Measurements from ENCODE around the gene PCDHGB4. TPM values are rescaled to one million over a fixed set of nuclear protein-coding genes. Genes with fewer than 3 reads are reported as not detected.
A peak's percentile ranks its signal among the peaks of the same experiment; 100 is the strongest.
"Not testable (repeated sequence)": the region's sequence is repeated elsewhere in the genome, so short reads cannot be mapped to it uniquely, and the experiment has no call there.

PCDHGB4 gene
- total and polyA plus RNA-seq, 11 donors: 2.0 to 11.9 (median 6.8) TPM

- intact Hi-C loops (cut with DNase I): loop anchor here in 1 of 10 donors (10.0 kb wide), 1 partner anchor 59 kb away; the partner anchor contains the start of genes PCDHGA9 and PCDHGB6
- no peak for ATAC-seq
- Histone ChIP-seq H3K4me3 (peak overlapping the region in 7 of 12 donors; percentile 32 to 64 (median 54)), H3K27me3 (peaks cover 0 to 18% (median 0%) of the 10 kb centered on the region in 9 donors), H3K9me3 (peaks cover 0 to 97% (median 33%) of the 10 kb centered on the region in 12 donors), H3K4me1 (peaks cover 0 to 11% (median 0%) of the 10 kb centered on the region in 12 donors), H3K36me3 (peaks cover 0 to 7% (median 0%) of the 10 kb centered on the region in 9 donors), H3K27ac (peak overlapping the region in 2 of 12 donors; percentile 81 to 82)
- TF ChIP-seq, protein P1, sequence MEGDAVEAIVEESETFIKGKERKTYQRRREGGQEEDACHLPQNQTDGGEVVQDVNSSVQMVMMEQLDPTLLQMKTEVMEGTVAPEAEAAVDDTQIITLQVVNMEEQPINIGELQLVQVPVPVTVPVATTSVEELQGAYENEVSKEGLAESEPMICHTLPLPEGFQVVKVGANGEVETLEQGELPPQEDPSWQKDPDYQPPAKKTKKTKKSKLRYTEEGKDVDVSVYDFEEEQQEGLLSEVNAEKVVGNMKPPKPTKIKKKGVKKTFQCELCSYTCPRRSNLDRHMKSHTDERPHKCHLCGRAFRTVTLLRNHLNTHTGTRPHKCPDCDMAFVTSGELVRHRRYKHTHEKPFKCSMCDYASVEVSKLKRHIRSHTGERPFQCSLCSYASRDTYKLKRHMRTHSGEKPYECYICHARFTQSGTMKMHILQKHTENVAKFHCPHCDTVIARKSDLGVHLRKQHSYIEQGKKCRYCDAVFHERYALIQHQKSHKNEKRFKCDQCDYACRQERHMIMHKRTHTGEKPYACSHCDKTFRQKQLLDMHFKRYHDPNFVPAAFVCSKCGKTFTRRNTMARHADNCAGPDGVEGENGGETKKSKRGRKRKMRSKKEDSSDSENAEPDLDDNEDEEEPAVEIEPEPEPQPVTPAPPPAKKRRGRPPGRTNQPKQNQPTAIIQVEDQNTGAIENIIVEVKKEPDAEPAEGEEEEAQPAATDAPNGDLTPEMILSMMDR (IDR thresholded peaks at IDR 0.05): peak in 4 of 12 donors; percentile 7 to 29 (median 16)
- TF ChIP-seq POLR2A (IDR thresholded peaks at IDR 0.05): no peak
- DNase-seq: peak in 1 of 5 donors; percentile 43
- 28 to 36% (median 34%) methylated on average over 13 to 20 of the region's 20 CpGs for WGBS, 4 donors
These were observed 42.2 kb upstream of the PCDHGB4 start for GRCh38 chr5:141345327-141345726.

DNA sequence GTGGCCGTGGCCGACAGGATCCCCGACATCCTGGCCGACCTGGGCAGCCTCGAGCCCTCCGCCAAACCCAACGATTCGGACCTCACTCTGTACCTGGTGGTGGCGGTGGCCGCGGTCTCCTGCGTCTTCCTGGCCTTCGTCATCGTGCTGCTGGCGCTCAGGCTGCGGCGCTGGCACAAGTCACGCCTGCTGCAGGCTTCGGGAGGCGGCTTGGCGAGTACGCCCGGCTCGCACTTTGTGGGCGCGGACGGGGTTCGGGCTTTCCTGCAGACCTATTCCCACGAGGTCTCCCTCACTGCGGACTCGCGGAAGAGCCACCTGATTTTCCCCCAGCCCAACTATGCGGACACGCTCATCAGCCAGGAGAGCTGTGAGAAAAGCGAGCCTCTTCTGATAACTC is 41.5 kb upstream of the PCDHGB4 start:
- peaks cover 0 to 11% (median 0%) of the 10 kb centered on the region in 9 donors for H3K36me3 ChIP-seq
- peaks cover 0 to 97% (median 35%) of the 10 kb centered on the region in 12 donors for H3K9me3 ChIP-seq
- WGBS, 4 donors: 34 to 52% (median 42%) methylated on average over 7 to 28 of the region's 35 CpGs
- intact Hi-C loops (cut with DNase I): loop anchor here in 1 of 10 donors (10.0 kb wide), 1 partner anchor 59 kb away; the partner anchor contains the start of genes PCDHGA9 and PCDHGB6
- not testable (repeated sequence) for ATAC-seq, DNase-seq
- H3K27me3 ChIP-seq: peaks cover 0 to 22% (median 0%) of the 10 kb centered on the region in 9 donors
- H3K4me3 ChIP-seq: peak overlapping the region in 7 of 12 donors; percentile 4 to 54 (median 24)
- H3K4me1 ChIP-seq: peaks cover 0 to 15% (median 0%) of the 10 kb centered on the region in 12 donors
- peak overlapping the region in 1 of 12 donors; percentile 22 for H3K27ac ChIP-seq

- DNase-seq: peak in 3 of 5 donors; percentile 52 to 71 (median 70)
- intact Hi-C loops (cut with DNase I): loop anchor here in 2 of 10 donors (10.0 kb wide), 2 partner anchors 55 to 175 kb away; partner anchors contain the start of genes PCDHGA9 (in 1 of the 2) and PCDHGB6 (in 1 of the 2)
These were observed 37.4 kb upstream of the PCDHGB4 start, which contains the start of gene PCDHGB1 for GRCh38 chr5:141349917-141350619. Gene PCDHGB1, plus strand, starts transcription at chr5:141350099. Its CDS starts 162 bp downstream, at chr5:141350261.

DNA sequence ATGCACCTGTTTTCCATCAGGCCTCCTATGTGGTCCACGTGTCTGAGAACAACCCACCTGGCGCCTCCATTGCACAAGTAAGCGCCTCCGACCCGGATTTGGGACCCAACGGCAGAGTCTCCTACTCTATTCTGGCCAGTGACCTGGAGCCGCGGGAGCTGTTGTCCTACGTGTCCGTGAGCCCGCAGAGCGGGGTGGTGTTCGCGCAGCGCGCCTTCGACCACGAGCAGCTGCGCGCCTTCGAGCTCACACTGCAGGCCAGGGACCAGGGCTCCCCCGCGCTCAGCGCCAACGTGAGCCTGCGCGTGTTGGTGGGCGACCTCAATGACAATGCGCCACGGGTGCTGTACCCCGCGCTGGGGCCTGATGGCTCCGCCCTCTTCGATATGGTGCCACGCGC is 35.9 kb upstream of the PCDHGB4 start:
- WGBS, 4 donors: 34 to 61% (median 49%) methylated on average over 11 to 35 of the region's 36 CpGs
- intact Hi-C loops (cut with DNase I): loop anchor here in 1 of 10 donors (10.0 kb wide), 1 partner anchor 173 kb away; no protein-coding TSS in a partner anchor
- H3K27ac ChIP-seq: no peak overlapping the region
- H3K4me1 ChIP-seq: peaks cover 0 to 22% (median 2%) of the 10 kb centered on the region in 12 donors
- H3K36me3 ChIP-seq: peaks cover 0 to 24% (median 0%) of the 10 kb centered on the region in 9 donors
- TF ChIP-seq, protein P1 (IDR thresholded peaks at IDR 0.05): no peak
- no peak for TF ChIP-seq POLR2A (IDR thresholded peaks at IDR 0.05)
- peaks cover 0 to 97% (median 45%) of the 10 kb centered on the region in 12 donors for H3K9me3 ChIP-seq
- peaks cover 0 to 21% (median 0%) of the 10 kb centered on the region in 9 donors for H3K27me3 ChIP-seq
- DNase-seq (no peak), ATAC-seq (no peak)
- H3K4me3 ChIP-seq: no peak overlapping the region

More at GRCh38 chr5:141349917-141350619, 37.4 kb upstream of the PCDHGB4 start, which contains the start of gene PCDHGB1:
- H3K9me3 ChIP-seq: peaks cover 0 to 94% (median 36%) of the 10 kb centered on the region in 12 donors
- WGBS, 4 donors: 20 to 36% (median 27%) methylated on average over 29 of the region's 29 CpGs
- H3K4me3 ChIP-seq: peak within 1 kb of the TSS in 9 of 12 donors; percentile 17 to 39 (median 31)
- H3K27ac ChIP-seq: peak within 1 kb of the TSS in 2 of 12 donors; percentile 30 to 41
- H3K36me3 ChIP-seq: peaks cover 0 to 16% (median 0%) of the 10 kb centered on the region in 9 donors
- peak; percentile 71 to 83 (median 80) for ATAC-seq
- peaks cover 0 to 21% (median 0%) of the 10 kb centered on the region in 9 donors for H3K27me3 ChIP-seq
- peaks cover 0 to 19% (median 2%) of the 10 kb centered on the region in 12 donors for H3K4me1 ChIP-seq
- no peak for TF ChIP-seq POLR2A (IDR thresholded peaks at IDR 0.05)
- TF ChIP-seq, protein P1 (IDR thresholded peaks at IDR 0.05): peak; percentile 31 to 70 (median 49)

All from heart left ventricle (tissue), 16 donors.